ENCODE data around the gene COL4A1.

DNA sequence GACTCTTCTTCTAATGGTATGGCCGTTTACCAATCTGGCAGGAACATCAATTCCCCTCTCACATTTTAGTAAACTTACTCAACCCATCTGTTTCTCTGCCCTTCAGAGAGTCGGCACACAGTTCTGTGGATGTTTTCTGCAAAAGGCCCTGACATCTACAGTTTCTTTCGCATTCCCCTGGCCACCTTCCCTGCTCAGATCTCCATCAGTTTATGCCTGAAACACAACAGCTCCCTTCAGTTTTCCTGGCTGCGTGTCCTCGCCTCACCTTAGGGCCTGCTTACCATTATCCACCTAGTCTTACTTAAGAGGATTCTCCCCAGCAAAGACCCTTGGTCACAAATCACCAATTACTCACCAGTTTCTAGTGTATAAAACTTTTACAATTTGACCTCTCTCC, 25.2 kb downstream of the COL4A1 start:
- TF ChIP-seq POLR2A (IDR thresholded peaks at IDR 0.05; ENCODE audit: low read length) = no peak
- TF ChIP-seq GATA1 (IDR thresholded peaks at IDR 0.05; ENCODE audit: low read depth, low read length) = no peak
